Mucosa of stomach (tissue), 1 donor: ENCODE measurements around the gene SIK2.
"Not testable (repeated sequence)": the region's sequence is repeated elsewhere in the genome, so short reads cannot be mapped to it uniquely, and the experiment has no call there.

ENCODE experiments used
- H3K27me3 ChIP-seq: one replicate; pipeline ENCODE4 v1.7.0; 2013; ENCODE audit warnings: mild to moderate bottlenecking, low read length; ENCODE audit not compliant: control insufficient read depth, insufficient read depth
- H3K36me3 ChIP-seq: one replicate; pipeline ENCODE4 v1.7.0; 2013; ENCODE audit warnings: low read length; ENCODE audit not compliant: control insufficient read depth, insufficient read depth
- H3K4me1 ChIP-seq: one replicate; pipeline ENCODE4 v1.7.0; 2013; ENCODE audit warnings: mild to moderate bottlenecking, low read length; ENCODE audit not compliant: control insufficient read depth, insufficient read depth
- H3K4me3 ChIP-seq: one replicate; pipeline ENCODE4 v1.7.0; 2013; ENCODE audit warnings: low read length
- H3K9ac ChIP-seq: one replicate; pipeline ENCODE4 v1.7.0; 2013; ENCODE audit warnings: mild to moderate bottlenecking, low read length, moderate library complexity
- H3K9me3 ChIP-seq: one replicate; pipeline ENCODE4 v1.7.0; 2013; ENCODE audit warnings: mild to moderate bottlenecking, low read length, moderate library complexity; ENCODE audit not compliant: control insufficient read depth
- donor health status: Pancreatic carcinoma.

Gene SIK2

DNA sequence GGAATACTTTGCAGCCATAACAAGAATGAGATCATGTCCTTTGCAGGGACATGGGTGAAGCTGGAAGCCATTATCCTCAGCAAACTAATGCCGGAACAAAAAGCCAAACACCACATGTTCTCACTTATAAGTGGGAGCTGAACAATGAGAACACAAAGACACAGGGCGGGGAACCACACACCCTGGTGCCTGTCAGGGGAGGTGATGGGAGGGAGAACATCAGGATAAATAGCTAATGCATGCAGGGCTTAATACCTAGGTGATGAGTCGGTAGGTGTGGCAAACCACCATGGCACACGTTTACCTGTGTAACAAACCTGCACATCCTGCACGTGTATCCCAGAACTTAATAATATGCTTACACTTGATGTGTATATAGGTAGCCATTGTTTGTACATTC, 49.1 kb downstream of the SIK2 start:
- H3K9me3 ChIP-seq, result not testable (repeated sequence)

DNA sequence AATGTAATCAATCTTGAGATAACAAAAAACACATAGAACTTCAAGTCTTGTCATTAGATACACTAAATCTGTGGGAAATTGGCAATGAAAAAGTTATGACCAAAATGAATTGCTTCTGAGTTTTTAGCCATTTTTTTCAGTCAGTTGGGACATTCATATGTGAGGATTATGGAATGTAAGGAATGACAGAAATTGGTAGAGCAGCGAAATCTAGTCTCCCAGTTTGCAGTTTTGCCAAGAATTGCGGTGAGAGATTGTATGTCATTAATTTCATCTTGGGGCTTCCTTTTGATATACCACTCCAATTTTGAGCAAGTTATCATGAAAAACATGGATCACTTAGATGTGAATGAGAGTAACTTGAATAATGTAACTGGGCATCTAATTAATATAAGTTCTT, 49.9 kb downstream of the SIK2 start:
- Histone ChIP-seq H3K9me3 (no peaks in the 10 kb centered on the region), H3K4me1 (no peaks in the 10 kb centered on the region), H3K27me3 (no peaks in the 10 kb centered on the region), H3K36me3 (no peaks in the 10 kb centered on the region), H3K9ac (no peak overlapping the region), H3K4me3 (no peak overlapping the region)

More for the DNA sequence above, 49.1 kb downstream of the SIK2 start:
- not testable (repeated sequence) for H3K4me3 ChIP-seq, H3K4me1 ChIP-seq, H3K27me3 ChIP-seq, H3K9ac ChIP-seq, H3K36me3 ChIP-seq

DNA sequence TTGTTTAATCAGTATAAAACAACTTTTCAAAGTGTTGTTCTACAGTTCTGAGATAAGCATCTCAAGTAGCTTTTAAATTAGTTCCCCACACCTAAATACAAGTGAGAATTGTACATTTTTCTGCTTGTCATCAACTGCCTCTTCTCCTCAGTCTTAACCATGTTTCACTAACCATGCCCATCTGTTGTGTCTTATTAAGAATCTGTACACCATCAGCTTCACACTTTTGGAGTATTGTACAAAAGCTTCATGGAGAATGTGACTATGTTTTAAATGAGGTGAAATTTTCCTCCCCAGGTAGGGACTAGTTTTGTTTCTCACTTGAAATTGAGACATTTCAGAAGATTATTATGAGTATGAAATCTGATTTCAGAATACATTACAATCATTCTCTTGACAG, 52.4 kb downstream of the SIK2 start:
- H3K27me3 ChIP-seq, result no peaks in the 10 kb centered on the region
- no peak overlapping the region for H3K4me3 ChIP-seq
- no peaks in the 10 kb centered on the region for H3K9me3 ChIP-seq
- H3K36me3 ChIP-seq, result no peaks in the 10 kb centered on the region
- H3K9ac ChIP-seq, result no peak overlapping the region
- no peaks in the 10 kb centered on the region for H3K4me1 ChIP-seq

DNA sequence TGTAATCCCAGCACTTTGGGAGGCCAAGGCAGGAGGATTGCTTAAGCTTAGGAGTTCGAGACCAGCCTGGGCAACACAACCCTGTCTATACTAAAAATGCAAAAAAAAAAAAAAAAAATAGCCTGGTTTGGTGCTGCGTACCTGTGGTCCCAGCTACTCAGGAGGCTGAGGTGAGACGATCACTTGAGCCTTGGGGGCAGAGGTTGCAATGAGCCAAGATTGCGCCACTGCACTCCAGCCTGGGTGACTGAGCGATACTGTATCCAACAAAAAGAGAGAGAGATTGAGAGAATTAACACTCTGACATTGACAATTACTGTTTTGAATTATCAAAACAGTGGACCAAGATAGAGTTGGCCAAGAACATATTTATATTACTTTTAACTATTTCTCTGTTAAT, 53.7 kb downstream of the SIK2 start:
- Histone ChIP-seq H3K9me3 (no peaks in the 10 kb centered on the region), H3K36me3 (no peaks in the 10 kb centered on the region), H3K27me3 (no peaks in the 10 kb centered on the region), H3K9ac (no peak overlapping the region), H3K4me1 (no peaks in the 10 kb centered on the region), H3K4me3 (no peak overlapping the region)

DNA sequence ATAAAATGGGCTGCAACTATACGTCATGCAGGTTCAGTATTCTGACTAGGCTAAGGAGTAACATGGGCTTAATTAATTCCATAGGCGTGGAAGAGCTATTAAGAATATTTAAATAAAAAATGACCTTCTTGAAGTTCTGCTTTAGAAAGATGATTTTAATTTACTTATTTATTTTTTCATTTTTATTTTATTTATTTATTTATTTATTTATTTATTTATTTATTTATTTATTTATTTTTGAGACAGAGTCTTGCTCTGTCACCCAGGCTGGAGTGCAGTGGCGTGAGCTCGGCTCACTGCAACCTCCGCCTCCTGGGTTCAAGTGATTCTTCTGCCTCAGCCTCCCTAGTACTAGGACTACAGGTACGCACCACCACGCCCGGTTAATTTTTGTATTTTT, 55.7 kb downstream of the SIK2 start:
- H3K27me3 ChIP-seq, H3K9me3 ChIP-seq, H3K4me1 ChIP-seq, H3K36me3 ChIP-seq, H3K9ac ChIP-seq, H3K4me3 ChIP-seq: not testable (repeated sequence)

DNA sequence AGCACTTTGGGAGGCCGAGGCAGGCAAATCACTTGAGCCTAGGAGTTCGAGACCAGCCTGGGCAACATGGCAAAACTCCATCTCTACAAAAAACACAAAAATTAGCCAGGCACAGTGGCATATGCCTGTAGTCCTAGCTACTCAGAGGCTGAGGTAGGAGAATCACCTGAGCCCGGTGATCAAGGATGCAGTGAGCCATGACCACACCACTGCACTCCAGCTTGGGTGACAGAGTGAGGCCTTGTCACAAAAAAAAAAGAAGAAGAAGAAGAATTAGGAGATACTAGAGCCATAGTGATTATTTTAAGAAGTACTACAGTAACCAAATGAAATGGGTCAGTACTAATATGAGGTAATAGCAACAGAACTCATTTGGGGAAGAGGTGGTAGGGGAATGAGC, 56.2 kb downstream of the SIK2 start:
- H3K9me3 ChIP-seq, H3K4me1 ChIP-seq, H3K27me3 ChIP-seq, H3K9ac ChIP-seq, H3K4me3 ChIP-seq, H3K36me3 ChIP-seq: not testable (repeated sequence)

DNA sequence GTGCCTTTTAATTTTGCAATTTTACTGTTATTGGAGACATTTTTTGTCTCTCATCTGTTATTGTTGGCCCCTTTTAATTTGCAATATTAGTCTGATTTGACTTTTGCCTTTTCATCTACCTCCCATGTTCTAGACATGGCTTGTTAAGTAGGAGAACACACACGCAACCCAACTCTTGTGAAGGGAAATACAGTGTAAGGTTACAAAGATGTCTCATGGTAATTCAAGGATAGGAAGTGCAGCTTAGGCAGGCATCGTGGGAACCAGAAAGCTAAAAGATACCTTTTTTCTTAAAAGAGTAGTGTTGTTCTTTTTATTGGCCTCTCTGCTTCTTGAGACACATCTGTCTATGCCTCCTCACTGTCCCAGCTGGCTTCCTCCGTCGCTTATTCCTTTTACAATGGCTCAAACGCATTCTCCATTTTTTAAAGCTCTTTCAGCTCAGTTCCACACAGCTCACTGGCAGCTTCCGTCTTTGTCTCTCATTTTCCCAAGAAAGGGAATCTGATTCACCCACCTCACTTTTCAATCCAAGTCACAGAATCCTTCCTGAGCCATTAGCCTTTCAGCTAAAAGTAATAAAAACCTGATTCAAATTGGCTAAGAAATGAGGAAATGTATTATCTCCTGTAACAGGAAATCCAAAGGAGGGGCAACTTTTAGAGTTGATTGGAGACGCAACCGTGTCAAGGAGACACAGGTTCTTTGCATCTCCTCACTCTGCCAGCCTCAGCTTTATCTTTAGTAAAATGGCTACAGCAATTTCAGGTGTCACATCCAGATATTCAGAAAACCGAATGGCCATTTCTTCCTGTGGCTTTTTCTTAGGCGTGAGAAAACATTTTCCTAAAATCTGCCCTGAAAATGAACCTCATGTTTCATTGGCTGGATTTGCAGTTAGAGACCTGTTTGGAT, 57.2 kb downstream of the SIK2 start:
- Histone ChIP-seq H3K4me3 (no peak overlapping the region), H3K9ac (no peak overlapping the region), H3K27me3 (no peaks in the 10 kb centered on the region), H3K4me1 (no peaks in the 10 kb centered on the region), H3K9me3 (no peaks in the 10 kb centered on the region), H3K36me3 (no peaks in the 10 kb centered on the region)

DNA sequence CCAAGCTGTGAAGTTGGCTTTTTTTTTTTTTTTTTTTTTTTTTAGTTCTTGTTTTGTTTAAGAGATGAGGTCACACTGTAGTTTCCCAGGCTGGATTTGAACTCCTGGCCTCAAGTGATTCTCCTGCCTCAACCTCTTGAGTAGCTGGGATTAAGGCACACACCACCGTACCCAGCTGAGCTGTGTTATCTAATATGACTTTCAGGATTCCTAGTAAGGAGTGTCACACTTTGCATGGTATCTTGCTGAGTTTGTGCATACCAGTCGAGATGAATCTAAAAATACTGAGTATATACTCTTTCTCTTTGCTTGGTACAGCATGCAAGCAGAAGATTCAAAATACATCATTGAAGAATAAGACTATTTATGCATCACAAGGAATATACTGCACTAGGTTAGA, 58.6 kb downstream of the SIK2 start:
- no peak overlapping the region for H3K4me3 ChIP-seq
- H3K4me1 ChIP-seq, result no peaks in the 10 kb centered on the region
- no peaks in the 10 kb centered on the region for H3K9me3 ChIP-seq
- H3K27me3 ChIP-seq, result no peaks in the 10 kb centered on the region
- no peak overlapping the region for H3K9ac ChIP-seq
- no peaks in the 10 kb centered on the region for H3K36me3 ChIP-seq

DNA sequence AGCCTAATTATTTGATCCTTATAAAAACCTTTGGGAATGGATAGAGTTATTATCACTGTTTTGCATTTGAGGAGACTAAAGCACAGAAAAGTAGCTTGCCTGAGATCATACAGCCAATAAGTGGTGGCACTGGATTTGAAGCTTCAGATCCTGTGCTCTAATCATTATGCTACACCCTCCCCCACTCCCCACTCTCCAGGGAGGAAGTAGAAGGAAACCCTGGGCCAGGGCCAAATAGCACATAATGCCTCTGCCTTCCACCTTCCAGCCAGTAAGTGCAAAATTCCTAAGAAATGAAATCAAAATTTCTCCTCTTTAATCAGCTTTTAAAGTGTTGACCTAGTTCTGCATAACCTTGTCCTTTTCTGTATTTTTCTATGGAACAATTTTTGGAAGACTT, 61.6 kb downstream of the SIK2 start:
- Histone ChIP-seq H3K36me3 (no peaks in the 10 kb centered on the region), H3K4me1 (no peaks in the 10 kb centered on the region), H3K9ac (no peak overlapping the region), H3K9me3 (no peaks in the 10 kb centered on the region), H3K27me3 (no peaks in the 10 kb centered on the region), H3K4me3 (no peak overlapping the region)

DNA sequence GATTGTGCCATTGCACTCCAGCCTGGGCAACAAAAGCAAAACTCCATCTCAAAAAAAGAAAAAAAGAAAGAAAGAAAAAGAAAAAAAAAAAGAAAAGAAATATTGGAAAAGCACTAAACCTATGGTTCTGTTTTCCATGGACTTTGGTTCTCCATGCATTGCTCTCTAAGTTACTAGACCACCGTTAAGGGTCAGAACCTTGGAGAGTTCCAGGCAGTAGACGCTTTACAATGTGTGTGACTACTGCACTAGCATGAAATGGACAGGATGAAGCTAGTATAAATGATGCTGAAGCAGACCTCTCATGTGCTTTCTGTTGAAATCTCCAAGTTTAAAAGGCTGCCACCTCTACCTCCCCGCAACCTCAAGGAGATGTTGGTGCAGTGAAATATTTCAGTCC, 63.5 kb downstream of the SIK2 start:
- Histone ChIP-seq H3K4me3 (no peak overlapping the region), H3K27me3 (no peaks in the 10 kb centered on the region), H3K9me3 (no peaks in the 10 kb centered on the region), H3K36me3 (no peaks in the 10 kb centered on the region), H3K4me1 (no peaks in the 10 kb centered on the region), H3K9ac (no peak overlapping the region)

DNA sequence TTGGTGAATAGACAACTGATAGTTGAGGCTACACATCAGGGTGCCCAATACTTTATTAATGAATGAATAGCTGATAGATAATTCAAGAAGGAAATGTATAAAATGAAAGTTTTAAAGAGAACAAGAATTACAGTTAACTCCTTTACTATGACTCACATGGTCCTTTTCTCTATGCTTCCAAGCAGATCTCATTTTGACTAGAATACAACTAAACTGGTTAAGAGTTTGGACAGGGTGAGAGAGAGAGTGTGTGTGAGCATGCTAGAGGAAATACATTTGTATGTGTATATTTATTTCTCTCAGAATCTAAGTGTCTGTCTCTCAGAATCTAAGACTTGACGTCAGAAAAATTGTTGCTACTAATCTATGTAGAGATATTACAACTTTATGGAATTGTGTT, 66.7 kb downstream of the SIK2 start:
- Histone ChIP-seq H3K9me3 (no peaks in the 10 kb centered on the region), H3K4me3 (no peak overlapping the region), H3K36me3 (no peaks in the 10 kb centered on the region), H3K27me3 (no peaks in the 10 kb centered on the region), H3K4me1 (no peaks in the 10 kb centered on the region), H3K9ac (no peak overlapping the region)

DNA sequence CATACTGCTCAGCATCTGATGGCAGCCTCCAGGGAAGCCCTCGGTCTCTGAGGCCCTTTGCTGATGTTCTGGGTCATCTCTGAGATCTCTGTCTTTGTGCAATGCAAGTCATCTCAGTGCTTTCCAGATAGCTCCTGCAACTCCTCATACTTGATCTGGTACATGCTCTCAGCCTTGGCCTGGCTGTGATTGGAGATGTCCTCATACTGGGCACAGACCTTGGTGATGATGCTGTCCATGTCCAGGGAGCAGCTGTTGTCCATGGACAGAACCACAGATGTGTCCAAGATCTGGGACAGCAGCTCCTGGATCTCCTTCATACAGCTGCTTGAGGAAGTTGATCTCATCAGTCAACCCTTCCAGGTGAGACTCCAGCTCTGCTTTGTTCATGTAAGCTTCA, 69.1 kb downstream of the SIK2 start:
- Histone ChIP-seq H3K9me3 (no peaks in the 10 kb centered on the region), H3K36me3 (no peaks in the 10 kb centered on the region), H3K9ac (no peak overlapping the region), H3K4me3 (no peak overlapping the region), H3K27me3 (no peaks in the 10 kb centered on the region), H3K4me1 (no peaks in the 10 kb centered on the region)

DNA sequence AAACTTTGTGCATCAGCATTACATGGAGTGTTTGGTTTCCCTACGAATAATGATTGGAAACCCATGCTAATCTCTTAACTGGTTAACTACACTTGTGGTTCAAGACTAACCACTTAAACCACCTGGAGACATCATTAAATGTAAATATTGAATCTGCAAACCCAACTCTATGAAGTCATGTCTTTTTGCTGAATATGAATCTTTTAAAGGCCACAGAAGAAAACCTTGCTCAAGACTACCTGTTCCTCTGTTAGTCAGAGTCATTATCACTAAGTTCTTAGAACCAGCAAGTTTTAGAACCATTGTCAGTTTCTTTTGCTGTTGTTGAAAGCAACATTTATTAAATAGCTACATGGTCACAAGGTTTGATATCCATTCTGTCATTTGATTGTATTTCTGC, 70.7 kb downstream of the SIK2 start:
- H3K4me3 ChIP-seq, result no peak overlapping the region
- no peaks in the 10 kb centered on the region for H3K27me3 ChIP-seq
- H3K36me3 ChIP-seq, result no peaks in the 10 kb centered on the region
- no peak overlapping the region for H3K9ac ChIP-seq
- H3K9me3 ChIP-seq, result no peaks in the 10 kb centered on the region
- H3K4me1 ChIP-seq, result no peaks in the 10 kb centered on the region
